HG03196 (cell line): ENCODE measurements around the gene SLC6A11.

Experiments used
- ATAC-seq: cut with Tn5 transposase; IDR thresholded peaks from one replicate; pipeline ENCODE4 v1.9.1; 2021; ENCODE audit not compliant: unreplicated experiment

SLC6A11 gene

GRCh38 chr3:10928407-10928960 lies 112.5 kb downstream of the SLC6A11 start:
- ATAC-seq: no peak

- ATAC-seq: no peak
Measured at GRCh38 chr3:10928961-10929471, 113.0 kb downstream of the SLC6A11 start.

DNA sequence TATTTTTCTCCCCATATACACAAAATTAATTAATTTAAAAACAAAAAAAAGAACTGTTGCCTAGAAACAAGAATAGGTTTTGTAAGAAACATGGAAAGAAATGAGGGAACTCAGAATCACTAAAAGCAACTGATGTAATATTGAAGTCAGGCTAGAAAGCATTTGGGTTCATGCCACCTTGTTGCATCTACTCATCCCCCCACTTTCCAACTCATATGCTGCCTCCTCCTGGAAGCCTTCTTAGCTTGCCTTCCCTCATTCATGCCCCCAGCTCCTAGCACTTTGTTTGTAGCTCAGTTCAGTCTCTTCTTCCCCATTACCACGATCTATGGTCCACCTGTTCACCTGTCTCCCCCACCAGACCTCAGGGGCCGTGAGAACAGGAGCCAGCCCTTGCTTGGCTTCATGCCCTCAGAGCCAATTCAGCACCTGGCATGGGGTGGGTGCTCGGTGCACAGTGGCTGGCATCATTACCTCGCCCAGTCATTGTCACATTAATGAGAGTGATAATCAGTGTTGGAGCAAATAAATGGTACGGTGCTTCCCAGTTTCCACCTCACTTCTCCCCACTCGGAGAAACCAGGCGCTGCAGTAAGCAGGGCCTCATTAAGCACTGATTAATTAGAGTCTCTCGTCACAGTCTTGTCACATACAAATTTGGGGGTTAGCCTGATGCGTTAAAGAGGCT lies 114.1 kb downstream of the SLC6A11 start:
- ATAC-seq: no peak

DNA sequence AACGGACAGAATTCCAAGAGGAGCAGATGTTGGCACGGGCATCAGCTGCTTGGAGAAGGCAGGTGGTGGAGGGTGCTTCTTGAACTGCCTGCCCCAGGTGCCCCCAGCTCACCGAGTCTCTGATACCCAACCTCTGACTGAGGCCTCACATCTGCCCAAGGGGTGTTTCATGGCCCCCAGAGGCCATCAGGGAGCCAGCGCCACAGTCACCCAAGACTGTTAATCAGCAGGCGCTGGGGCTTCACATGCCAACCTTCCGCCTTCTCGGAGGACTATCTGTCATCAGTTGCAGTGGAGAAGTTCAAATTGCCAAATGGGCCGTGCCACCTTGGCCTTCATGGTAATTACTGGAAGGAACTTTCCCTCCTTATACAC lies 114.6 kb downstream of the SLC6A11 start:
- no peak for ATAC-seq

- no peak for ATAC-seq
Measured at GRCh38 chr3:10932596-10932995, 116.6 kb downstream of the SLC6A11 start.

DNA sequence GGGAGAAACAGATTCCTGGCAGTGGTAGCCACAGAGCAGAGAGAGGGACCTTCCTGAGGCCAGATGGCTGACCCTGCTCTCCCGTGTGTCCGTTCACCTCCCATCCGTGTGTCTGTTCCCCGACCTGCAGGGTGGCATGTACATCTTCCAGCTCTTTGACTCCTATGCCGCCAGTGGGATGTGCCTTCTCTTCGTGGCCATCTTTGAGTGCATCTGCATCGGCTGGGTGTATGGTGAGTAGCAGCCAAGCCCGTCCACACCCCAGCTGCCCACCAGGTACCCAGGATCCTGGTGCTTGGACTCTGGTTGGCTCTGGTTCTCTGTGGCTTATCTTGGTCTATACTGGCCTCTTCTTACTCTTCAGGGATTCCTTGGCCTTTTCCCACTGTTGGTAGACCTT lies 117.0 kb downstream of the SLC6A11 start:
- no peak for ATAC-seq

GRCh38 chr3:10933470-10933804 lies 117.4 kb downstream of the SLC6A11 start:
- no peak for ATAC-seq

GRCh38 chr3:10933805-10934481 lies 117.9 kb downstream of the SLC6A11 start:
- no peak for ATAC-seq

- no peak for ATAC-seq
Measured at GRCh38 chr3:10935028-10935427, 119.0 kb downstream of the SLC6A11 start.

- ATAC-seq: no peak
Measured at GRCh38 chr3:10935846-10936631, 120.0 kb downstream of the SLC6A11 start.

GRCh38 chr3:10936686-10937085 lies 120.7 kb downstream of the SLC6A11 start:
- no peak for ATAC-seq

- no peak for ATAC-seq
Measured at GRCh38 chr3:10937141-10937825, 121.3 kb downstream of the SLC6A11 start.

DNA sequence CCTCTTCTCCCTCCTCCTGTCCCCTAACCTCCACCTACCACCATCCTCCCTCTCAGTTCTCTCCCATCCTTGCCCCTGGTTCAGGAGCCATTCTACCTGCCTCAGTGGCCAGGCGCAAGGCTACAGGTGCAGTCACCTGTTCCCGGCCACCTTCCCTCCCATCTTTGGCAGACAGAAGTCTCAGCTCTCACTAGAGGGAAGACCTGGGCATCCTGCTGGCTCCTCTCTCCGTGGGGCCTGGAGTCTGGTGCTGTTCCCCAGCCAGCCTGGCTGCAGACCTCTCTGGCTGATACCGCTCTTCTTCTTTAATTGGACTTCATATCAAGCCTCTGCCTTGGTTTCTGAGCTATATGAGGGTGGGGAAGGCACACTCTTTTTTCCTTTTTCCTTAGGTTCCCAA lies 123.5 kb downstream of the SLC6A11 start:
- ATAC-seq: no peak

GRCh38 chr3:10940106-10940505 lies 124.1 kb downstream of the SLC6A11 start:
- no peak for ATAC-seq

DNA sequence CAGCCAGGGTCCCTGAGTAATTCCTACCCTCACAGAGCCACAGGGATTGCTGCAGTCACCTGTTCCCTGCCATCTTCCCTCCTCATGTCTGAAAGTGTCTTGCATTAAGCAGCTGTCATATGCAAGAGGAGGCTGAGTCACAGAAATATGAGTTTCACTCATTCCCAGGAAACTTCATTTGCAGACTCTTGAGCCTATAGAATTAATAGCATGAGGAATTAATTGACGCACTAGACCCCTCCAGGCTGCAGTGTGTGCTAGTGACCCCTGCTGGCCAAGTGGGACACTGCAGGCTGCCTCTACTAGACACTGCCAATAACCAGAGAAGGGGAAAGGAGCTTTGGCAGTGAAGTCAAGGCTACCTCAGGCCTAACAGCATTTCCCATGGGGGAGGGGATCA lies 125.9 kb downstream of the SLC6A11 start:
- ATAC-seq: no peak

GRCh38 chr3:10942690-10943205 lies 126.7 kb downstream of the SLC6A11 start:
- no peak for ATAC-seq

DNA sequence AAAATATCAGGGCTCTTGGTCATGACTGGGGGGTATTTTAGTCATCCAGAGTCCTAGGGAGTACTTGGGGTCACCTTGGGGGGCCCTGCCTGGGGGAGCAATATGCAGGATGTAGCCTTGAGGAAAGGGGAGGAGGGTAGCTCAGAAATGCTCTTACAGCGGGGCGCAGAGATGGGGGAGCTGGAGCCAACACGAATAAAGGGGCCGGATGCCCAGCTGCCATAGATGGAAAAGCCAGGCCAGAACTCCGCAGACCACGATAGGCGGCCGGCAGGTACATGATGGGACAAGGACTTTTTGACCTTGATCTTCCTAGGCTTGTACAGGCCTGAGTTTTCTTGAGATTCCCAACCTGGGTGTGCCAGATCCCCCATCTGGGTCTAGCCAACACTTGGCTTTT lies 128.8 kb downstream of the SLC6A11 start:
- no peak for ATAC-seq

DNA sequence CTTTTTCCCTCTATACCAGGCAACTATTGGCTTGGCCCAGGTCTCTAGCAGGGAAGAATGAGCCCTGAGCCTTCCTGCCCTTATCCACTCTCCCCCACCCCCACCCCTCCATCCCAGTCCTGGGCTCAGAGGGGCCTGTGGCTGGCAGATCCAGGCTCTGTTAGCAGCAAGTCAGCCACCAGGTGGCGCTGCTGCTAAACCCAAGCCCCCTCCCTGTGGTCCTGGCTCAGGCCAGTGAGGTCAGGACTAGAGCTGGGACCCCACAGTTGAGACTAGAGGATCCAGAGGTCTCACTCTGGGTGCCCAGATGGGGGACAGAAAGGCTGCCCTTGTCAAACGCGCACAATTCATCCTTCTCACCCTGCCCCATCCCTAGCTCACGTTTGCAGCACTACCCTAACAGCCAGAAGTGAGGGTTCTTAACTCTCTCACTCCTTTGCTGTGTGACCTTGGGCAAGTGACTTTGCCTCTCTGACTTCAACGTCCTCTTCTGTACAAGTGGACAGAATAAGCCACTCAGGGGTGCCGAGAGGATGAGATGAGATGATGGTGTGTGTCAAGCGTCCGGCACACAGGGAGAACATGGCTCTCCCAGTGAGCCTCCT lies 129.8 kb downstream of the SLC6A11 start:
- ATAC-seq: no peak

DNA sequence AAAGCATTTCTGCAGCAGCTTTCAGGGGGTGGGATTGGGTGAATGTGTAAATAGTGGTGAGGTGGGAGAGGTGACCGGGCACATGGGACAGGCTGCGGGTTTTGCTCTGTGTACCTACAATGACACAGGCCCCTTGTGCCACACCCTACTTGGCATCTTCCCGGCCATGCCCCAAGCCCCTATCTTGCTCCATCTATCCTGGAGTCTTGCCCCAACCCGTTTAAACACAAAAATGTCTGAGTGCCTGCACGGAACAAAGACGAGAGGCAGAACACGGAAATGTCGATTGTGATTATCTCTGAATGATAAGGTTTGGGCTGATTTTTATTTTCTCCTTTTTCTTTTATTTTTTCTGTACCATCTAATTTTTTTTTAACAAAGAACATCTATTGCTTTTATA lies 130.5 kb downstream of the SLC6A11 start:
- no peak for ATAC-seq

- ATAC-seq: no peak
Measured at GRCh38 chr3:10948326-10948725, 132.3 kb downstream of the SLC6A11 start.
